LNCaP clone FGC (cell line): Measurements from ENCODE around the gene LPP.

Experiments used
- DNase-seq: peaks from one replicate; pipeline ENCODE4 v3.0.0-alpha.2; 2011; ENCODE audit warnings: low read depth
- H3K4me3 ChIP-seq: 2 replicates; pipeline ENCODE4 v1.5.1; 2011; ENCODE audit warnings: mild to moderate bottlenecking, low read depth, low read length, control low read depth
- CTCF ChIP-seq: IDR thresholded peaks from 2 replicates; pipeline ENCODE4 v1.5.1; 2012; ENCODE audit warnings: mild to moderate bottlenecking; ENCODE audit not compliant: control insufficient read depth, insufficient read depth; ENCODE audit errors: extremely low read depth

The LPP gene

DNA sequence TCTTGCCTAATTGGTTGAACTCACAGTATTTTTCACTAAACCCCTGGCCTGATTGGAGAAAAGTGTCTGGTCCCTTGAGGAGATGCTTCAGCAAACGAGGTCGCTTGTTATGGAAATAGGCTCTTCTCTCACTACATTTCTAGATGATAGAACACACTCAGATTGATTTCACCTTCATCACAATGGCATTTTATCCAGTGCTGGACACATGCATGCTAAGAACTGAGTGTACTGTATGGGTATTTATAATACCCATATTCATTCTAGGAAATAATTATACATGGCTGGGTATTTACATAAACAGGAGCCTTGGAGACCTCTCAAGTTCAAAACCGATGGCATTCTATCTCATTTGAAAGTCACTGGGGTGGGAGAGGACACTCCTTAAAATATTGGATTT is 444.9 kb downstream of the LPP start:
- DNase-seq = no peak
- H3K4me3 ChIP-seq = no peak overlapping the region
- no peak for TF ChIP-seq CTCF

- H3K4me3 ChIP-seq = no peak overlapping the region
- no peak for DNase-seq
- no peak for TF ChIP-seq CTCF
Measured at GRCh38 chr3:188602111-188602510, 448.2 kb downstream of the LPP start.

DNA sequence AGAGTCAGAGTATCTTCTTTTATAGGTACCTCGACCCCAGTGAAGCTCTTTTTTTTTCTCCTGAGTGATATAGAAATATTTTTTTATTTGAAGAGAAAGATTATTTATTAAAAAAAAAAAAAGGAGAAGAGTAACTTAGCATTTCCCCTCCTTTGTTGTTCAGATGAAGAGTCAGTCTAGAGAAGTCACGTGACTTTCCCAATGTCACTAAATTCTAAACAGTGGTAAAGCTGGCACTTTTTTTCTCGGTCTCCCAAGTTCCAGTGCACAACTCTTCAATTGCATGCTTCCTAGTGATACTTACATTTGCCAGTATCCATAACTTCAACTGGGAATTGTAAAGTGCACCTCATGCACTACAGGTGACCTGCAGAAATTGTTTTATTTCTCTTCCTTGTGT is 448.7 kb downstream of the LPP start:
- no peak overlapping the region for H3K4me3 ChIP-seq
- no peak for TF ChIP-seq CTCF
- DNase-seq = no peak

DNA sequence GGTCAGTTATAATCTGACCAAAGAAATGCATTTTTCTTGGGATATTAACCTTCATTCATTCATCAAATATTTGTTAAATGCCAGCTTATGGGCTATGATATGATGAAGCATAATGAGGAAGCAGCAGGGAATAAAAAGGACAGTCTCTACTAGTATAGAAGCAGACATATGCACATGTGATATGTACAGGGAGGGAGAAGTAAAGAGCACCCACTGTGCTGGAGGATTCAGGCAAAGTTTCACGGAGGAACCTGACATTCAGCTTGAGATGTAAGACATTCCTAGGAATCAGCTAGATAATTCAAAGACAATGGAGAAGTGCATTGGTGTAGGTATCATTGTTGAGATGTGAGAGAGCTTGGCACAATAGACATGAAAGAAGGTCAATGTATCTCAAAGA is 450.7 kb downstream of the LPP start:
- no peak overlapping the region for H3K4me3 ChIP-seq
- TF ChIP-seq CTCF = no peak
- no peak for DNase-seq

DNA sequence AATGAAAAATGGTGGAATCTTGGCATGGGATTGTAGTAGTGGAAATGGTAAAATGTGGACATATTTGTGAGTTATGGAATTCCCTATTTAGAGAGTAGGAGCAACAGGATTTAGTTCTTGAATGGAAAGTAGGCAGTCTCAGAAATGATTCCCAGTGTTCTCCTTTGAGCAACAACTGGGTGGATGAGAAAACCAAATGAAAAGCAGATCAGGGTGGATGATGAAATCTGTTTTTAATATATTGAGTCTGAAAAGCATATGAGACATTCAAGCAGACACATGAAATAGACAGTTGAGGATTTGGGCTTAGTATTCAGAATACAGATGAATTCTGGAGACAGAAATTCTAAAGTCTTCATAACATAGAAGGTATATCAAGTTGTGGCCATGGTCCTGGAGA is 451.3 kb downstream of the LPP start:
- TF ChIP-seq CTCF = no peak
- no peak overlapping the region for H3K4me3 ChIP-seq
- no peak for DNase-seq

DNA sequence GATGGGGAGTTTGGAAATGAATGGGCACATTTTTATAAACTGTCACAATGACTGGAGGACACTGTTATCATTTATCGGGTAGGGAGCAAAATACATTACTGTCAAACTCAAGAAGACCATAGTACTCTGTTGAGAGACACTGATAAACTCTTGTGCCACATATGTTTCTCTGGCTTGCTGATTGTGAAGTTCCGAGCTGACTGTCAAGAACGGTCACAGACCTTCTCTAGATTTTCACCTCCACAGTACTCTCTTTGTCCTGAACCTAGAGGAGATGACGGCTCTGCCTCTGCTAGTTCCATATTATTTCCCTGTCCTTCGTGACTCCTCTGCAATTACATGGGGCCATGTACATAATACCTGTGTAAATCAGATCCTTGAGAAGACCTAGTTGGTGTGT is 451.9 kb downstream of the LPP start:
- no peak for TF ChIP-seq CTCF
- H3K4me3 ChIP-seq = no peak overlapping the region
- no peak for DNase-seq

- no peak for DNase-seq
- no peak for TF ChIP-seq CTCF
- no peak overlapping the region for H3K4me3 ChIP-seq
Measured at GRCh38 chr3:188607805-188608315, 453.9 kb downstream of the LPP start.
